NB4 (cell line): ENCODE results near the gene EFL1.
"Not testable (repeated sequence)": the region's sequence is repeated elsewhere in the genome, so short reads cannot be mapped to it uniquely, and the experiment has no call there.

Experiments used
- DNase-seq: peaks from one replicate; pipeline ENCODE4 v3.0.0; 2010; ENCODE audit warnings: low read depth
- H3K4me3 ChIP-seq: one replicate; pipeline ENCODE4 v1.5.1; 2011; ENCODE audit warnings: mild to moderate bottlenecking, low read depth, low read length, moderate library complexity
- CTCF ChIP-seq: IDR thresholded peaks from one replicate; pipeline ENCODE4 v1.5.1; 2012; ENCODE audit warnings: low read depth, low read length
- MAX ChIP-seq: IDR thresholded peaks from 2 replicates; pipeline ENCODE4 v1.6.1; 2011; ENCODE audit warnings: low read depth, low read length
- MYC ChIP-seq: IDR thresholded peaks from 2 replicates; pipeline ENCODE4 v1.6.1; 2011; ENCODE audit warnings: low read depth, low read length
- POLR2A ChIP-seq: IDR thresholded peaks from 2 replicates; pipeline ENCODE4 v1.6.1; 2011; ENCODE audit warnings: mild to moderate bottlenecking; ENCODE audit not compliant: insufficient read length; ENCODE audit errors: extremely low read depth

The EFL1 gene

GRCh38 chr15:82262422-82263026 lies at the start of gene EFL1, which contains the start of gene SAXO2:
EFL1 (minus strand) TSS chr15:82262734; CDS start chr15:82261778, 956 bp downstream.
SAXO2 (plus strand) TSS chr15:82262818; CDS start chr15:82262880, 62 bp downstream.
- DNase-seq, result peak; percentile 93
- peak within 1 kb of the TSS; percentile 81 for H3K4me3 ChIP-seq
- TF ChIP-seq POLR2A (peak; percentile 71), MAX (no peak; the same call in 1 of the 2 replicates)

- DNase-seq, result not testable (repeated sequence)
Observed at GRCh38 chr15:82311321-82311720, 48.8 kb upstream of the EFL1 start.

GRCh38 chr15:82309802-82310201 lies 47.3 kb upstream of the EFL1 start:
- no peak for DNase-seq
- H3K4me3 ChIP-seq, result no peak overlapping the region
- TF ChIP-seq MYC, result no peak
- TF ChIP-seq MAX, result no peak
- TF ChIP-seq POLR2A, result no peak
- no peak for TF ChIP-seq CTCF

More at GRCh38 chr15:82311321-82311720, 48.8 kb upstream of the EFL1 start:
- not testable (repeated sequence) for H3K4me3 ChIP-seq

GRCh38 chr15:82307714-82308081 lies 45.2 kb upstream of the EFL1 start:
- DNase-seq, result no peak
- TF ChIP-seq MYC (no peak), MAX (no peak), CTCF (no peak), POLR2A (no peak)
- H3K4me3 ChIP-seq, result no peak overlapping the region

GRCh38 chr15:82306791-82307713 lies 44.5 kb upstream of the EFL1 start:
- no peak overlapping the region for H3K4me3 ChIP-seq
- no peak for TF ChIP-seq MAX
- no peak for TF ChIP-seq CTCF
- no peak for TF ChIP-seq MYC
- TF ChIP-seq POLR2A, result no peak

GRCh38 chr15:82305621-82306048 lies 43.1 kb upstream of the EFL1 start:
- DNase-seq, result no peak

More at GRCh38 chr15:82306791-82307713, 44.5 kb upstream of the EFL1 start:
- no peak for DNase-seq

More at GRCh38 chr15:82305621-82306048, 43.1 kb upstream of the EFL1 start:
- no peak for TF ChIP-seq POLR2A
- no peak for TF ChIP-seq MAX
- TF ChIP-seq MYC, result no peak
- no peak for TF ChIP-seq CTCF
- H3K4me3 ChIP-seq, result no peak overlapping the region
